Lower leg skin (tissue), 4 donors: ENCODE results near the gene DNAJC12. TPM values are rescaled to one million over a fixed set of nuclear protein-coding genes. Genes with fewer than 3 reads are reported as not detected.

ENCODE experiments used
- DNase-seq, 2 donors: peaks; one replicate each; pipeline ENCODE4 v3.0.0-alpha.2; 2019; ENCODE audit warnings: low spot score in 2 of 2
- H3K4me3 ChIP-seq: fragments of 200-600 bp; sonication (generic); 2 replicates; pipeline ENCODE4 v1.5.1; 2017; ENCODE audit warnings: mild to moderate bottlenecking, low read depth; ENCODE audit not compliant: poor library complexity, severe bottlenecking
- POLR2A ChIP-seq, 2 donors: fragments of 450-650 bp; IDR thresholded peaks; one replicate each; pipeline ENCODE4 v1.6.1; 2016 to 2017; ENCODE audit warnings: antibody characterized with exemption in 2 of 2, mild to moderate bottlenecking in 1 of 2, moderate library complexity in 1 of 2
- WGBS, 2 donors: methylation state at CpG; one replicate each; pipeline ENCODE4 v1.1.5; 2018; 5-methylcytosine and 5-hydroxymethylcytosine counted together
- intact Hi-C: fragments of 100-400 bp; cut with DNase I; formaldehyde crosslinking; loops from one replicate; pipeline ENCODE4 v1.15.0; 2023; ENCODE audit warnings: low total_unique reads
- total RNA-seq, 4 donors: library from RNA; depleted of rRNA; stranded (reverse); fragments of >200 nt; gene quantifications; one replicate each; pipeline ENCODE4 v1.1.0, GENCODE V29; 2016
- TF ChIP-seq, protein P1 (sequence below), 3 donors: fragments of 450-650 bp; IDR thresholded peaks; one replicate each; pipeline ENCODE4 v1.5.1; 2016; ENCODE audit warnings: antibody characterized with exemption in 3 of 3, mild to moderate bottlenecking in 3 of 3, moderate library complexity in 2 of 3

DNAJC12 gene
- total RNA-seq, 4 donors from 2014 or later: 0.49 TPM; not detected in 3

- no peak overlapping the region for H3K4me3 ChIP-seq
- 68 to 81% methylated on average over 2 of the region's 2 CpGs for WGBS, 2 donors
- DNase-seq: no peak
- TF ChIP-seq POLR2A (IDR thresholded peaks at IDR 0.05): no peak
- TF ChIP-seq, protein P1, sequence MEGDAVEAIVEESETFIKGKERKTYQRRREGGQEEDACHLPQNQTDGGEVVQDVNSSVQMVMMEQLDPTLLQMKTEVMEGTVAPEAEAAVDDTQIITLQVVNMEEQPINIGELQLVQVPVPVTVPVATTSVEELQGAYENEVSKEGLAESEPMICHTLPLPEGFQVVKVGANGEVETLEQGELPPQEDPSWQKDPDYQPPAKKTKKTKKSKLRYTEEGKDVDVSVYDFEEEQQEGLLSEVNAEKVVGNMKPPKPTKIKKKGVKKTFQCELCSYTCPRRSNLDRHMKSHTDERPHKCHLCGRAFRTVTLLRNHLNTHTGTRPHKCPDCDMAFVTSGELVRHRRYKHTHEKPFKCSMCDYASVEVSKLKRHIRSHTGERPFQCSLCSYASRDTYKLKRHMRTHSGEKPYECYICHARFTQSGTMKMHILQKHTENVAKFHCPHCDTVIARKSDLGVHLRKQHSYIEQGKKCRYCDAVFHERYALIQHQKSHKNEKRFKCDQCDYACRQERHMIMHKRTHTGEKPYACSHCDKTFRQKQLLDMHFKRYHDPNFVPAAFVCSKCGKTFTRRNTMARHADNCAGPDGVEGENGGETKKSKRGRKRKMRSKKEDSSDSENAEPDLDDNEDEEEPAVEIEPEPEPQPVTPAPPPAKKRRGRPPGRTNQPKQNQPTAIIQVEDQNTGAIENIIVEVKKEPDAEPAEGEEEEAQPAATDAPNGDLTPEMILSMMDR (IDR thresholded peaks at IDR 0.05): no peak
- intact Hi-C loops: no loop called here
Measured at GRCh38 chr10:67863094-67863493, 25.1 kb upstream of the DNAJC12 start.

GRCh38 chr10:67861750-67862432, 23.9 kb upstream of the DNAJC12 start:
- intact Hi-C loops: no loop called here
- DNase-seq: no peak
- H3K4me3 ChIP-seq: no peak overlapping the region
- 63 to 76% methylated on average over 4 of the region's 4 CpGs for WGBS, 2 donors
- TF ChIP-seq POLR2A (IDR thresholded peaks at IDR 0.05): no peak
- TF ChIP-seq, protein P1 (IDR thresholded peaks at IDR 0.05): no peak

DNA sequence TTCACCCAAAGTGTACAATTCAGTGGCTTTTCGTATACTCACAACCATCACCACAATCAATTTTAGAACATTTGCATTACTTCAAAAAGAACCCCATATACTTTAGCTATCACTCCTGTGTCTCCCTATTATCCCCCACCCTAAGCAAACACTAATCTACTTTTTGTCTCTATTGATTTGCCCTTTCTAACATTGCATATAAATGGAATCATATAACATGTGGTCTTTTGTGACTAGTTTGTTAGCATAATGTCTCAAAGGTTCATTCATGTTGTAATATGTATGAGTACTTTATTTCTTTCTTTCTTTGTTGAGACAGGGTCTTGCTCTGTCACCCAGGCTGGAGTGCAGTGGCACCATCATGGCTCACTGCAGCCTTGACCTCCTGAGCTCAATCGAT, 21.0 kb upstream of the DNAJC12 start:
- TF ChIP-seq, protein P1 (IDR thresholded peaks at IDR 0.05): no peak
- TF ChIP-seq POLR2A (IDR thresholded peaks at IDR 0.05): no peak

DNA sequence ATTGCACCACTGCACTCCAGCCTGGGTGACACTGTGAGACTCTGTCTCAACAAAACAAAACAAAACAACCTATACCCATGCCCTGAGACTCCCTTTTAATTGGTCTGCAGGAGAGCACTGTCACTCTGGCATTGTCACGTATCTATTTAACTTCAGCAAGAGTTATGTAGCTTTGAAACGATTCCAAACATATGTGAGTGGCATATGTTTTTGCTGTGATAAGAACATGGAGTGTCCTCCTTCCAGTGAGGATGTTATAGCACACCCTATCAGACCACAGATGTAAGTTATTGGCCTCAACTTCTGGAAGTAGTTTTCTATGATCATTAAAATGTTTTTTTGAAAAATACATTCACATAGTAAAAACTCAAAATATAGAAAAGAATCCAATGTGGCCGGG, 15.5 kb upstream of the DNAJC12 start:
- intact Hi-C loops: loop anchor here (10.0 kb wide), 1 partner anchor 301 kb away; no protein-coding TSS in a partner anchor
- no peak for TF ChIP-seq POLR2A (IDR thresholded peaks at IDR 0.05)
- TF ChIP-seq, protein P1 (IDR thresholded peaks at IDR 0.05): no peak
- WGBS, 2 donors: 56 to 59% methylated on average over 3 of the region's 3 CpGs
- DNase-seq: no peak
- H3K4me3 ChIP-seq: no peak overlapping the region

More for the DNA sequence above, 21.0 kb upstream of the DNAJC12 start:
- no peak overlapping the region for H3K4me3 ChIP-seq
- WGBS, 2 donors: 91 to 99% methylated on average over 2 of the region's 2 CpGs
- intact Hi-C loops: loop anchor here (5.0 to 10.0 kb wide), 2 partner anchors 296 to 443 kb away; no protein-coding TSS in a partner anchor
- no peak for DNase-seq

GRCh38 chr10:67852761-67853160, 14.8 kb upstream of the DNAJC12 start:
- TF ChIP-seq, protein P1 (IDR thresholded peaks at IDR 0.05): no peak
- TF ChIP-seq POLR2A (IDR thresholded peaks at IDR 0.05): no peak
- no peak overlapping the region for H3K4me3 ChIP-seq
- intact Hi-C loops: loop anchor here (10.0 kb wide), 1 partner anchor 302 kb away; no protein-coding TSS in a partner anchor
- no peak for DNase-seq
- 35 to 40% methylated on average over 5 of the region's 5 CpGs for WGBS, 2 donors
